HL-60 (cell line): ENCODE data around the gene RTF2.

Source experiments
- DNase-seq, 2 experiments: peaks; one replicate each; pipeline ENCODE4 v3.0.0-alpha.2; 2010 to 2020; ENCODE audit warnings: low read depth in 1 of 2, low spot score in 1 of 2
- H3K27ac ChIP-seq: fragments of 250-450 bp; sonication (Bioruptor Pico); replicated peaks from 2 replicates; pipeline ENCODE4 v1.5.1; 2020; ENCODE audit warnings: mild to moderate bottlenecking, moderate library complexity
- H3K27me3 ChIP-seq: fragments of 250-450 bp; sonication (Bioruptor Pico); 2 replicates; pipeline ENCODE4 v1.5.1; 2021; ENCODE audit warnings: mild to moderate bottlenecking, moderate library complexity; ENCODE audit not compliant: insufficient read depth, poor library complexity, severe bottlenecking
- H3K4me3 ChIP-seq: replicated peaks from 2 replicates; pipeline ENCODE4 v1.5.1; 2011; ENCODE audit warnings: mild to moderate bottlenecking, control low read depth, low read length; ENCODE audit not compliant: insufficient read depth
- CTCF ChIP-seq: IDR thresholded peaks from one replicate; pipeline ENCODE4 v1.5.1; 2011; ENCODE audit warnings: low read length, control low read depth, inconsistent platforms; ENCODE audit not compliant: insufficient read depth
- GABPA ChIP-seq: IDR thresholded peaks from 2 replicates; pipeline ENCODE4 v1.6.1; 2012; ENCODE audit warnings: low read depth
- POLR2AphosphoS5 ChIP-seq: IDR thresholded peaks from 2 replicates; pipeline ENCODE4 v1.6.1; 2012; ENCODE audit warnings: low read depth
- REST ChIP-seq: IDR thresholded peaks from 2 replicates; pipeline ENCODE4 v1.6.1; 2012; ENCODE audit warnings: low read depth; ENCODE audit not compliant: insufficient replicate concordance
- SPI1 ChIP-seq: IDR thresholded peaks from 2 replicates; pipeline ENCODE4 v1.6.1; 2012; ENCODE audit warnings: low read depth, mild to moderate bottlenecking, borderline replicate concordance

The RTF2 gene

GRCh38 chr20:56422076-56422823 is 46.2 kb upstream of the RTF2 start:
- H3K4me3 ChIP-seq, result no peak overlapping the region
- peak in 1 of 2 experiments; percentile 45 for DNase-seq
- TF ChIP-seq GABPA (no peak), SPI1 (peak; percentile 15; the same call in 1 of the 2 replicates)
- peak overlapping the region; percentile 34 for H3K27ac ChIP-seq
- H3K27me3 ChIP-seq, result no peaks in the 10 kb centered on the region

DNA sequence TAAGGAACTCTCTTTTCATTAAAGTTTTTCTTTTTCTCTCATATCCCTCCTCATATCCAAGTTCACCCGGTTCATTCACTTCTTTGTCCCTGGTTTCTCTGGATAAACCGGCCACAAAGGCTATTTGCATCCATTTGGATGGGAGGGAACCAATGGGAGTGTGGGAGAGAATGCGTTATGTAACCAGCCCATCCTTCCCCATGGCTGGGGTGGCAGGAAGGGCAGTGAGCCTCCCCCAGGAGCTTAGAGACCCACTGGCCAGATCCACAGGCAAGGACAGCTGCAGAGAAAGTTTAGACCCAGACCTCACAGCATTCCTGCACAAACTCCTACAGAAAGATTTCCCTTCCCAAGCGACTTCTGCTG is 45.6 kb upstream of the RTF2 start:
- DNase-seq, result no peak
- Histone ChIP-seq H3K27me3 (no peaks in the 10 kb centered on the region), H3K4me3 (no peak overlapping the region), H3K27ac (peak overlapping the region; percentile 34)
- TF ChIP-seq POLR2AphosphoS5 (no peak), SPI1 (no peak), GABPA (no peak), REST (no peak), CTCF (no peak)

DNA sequence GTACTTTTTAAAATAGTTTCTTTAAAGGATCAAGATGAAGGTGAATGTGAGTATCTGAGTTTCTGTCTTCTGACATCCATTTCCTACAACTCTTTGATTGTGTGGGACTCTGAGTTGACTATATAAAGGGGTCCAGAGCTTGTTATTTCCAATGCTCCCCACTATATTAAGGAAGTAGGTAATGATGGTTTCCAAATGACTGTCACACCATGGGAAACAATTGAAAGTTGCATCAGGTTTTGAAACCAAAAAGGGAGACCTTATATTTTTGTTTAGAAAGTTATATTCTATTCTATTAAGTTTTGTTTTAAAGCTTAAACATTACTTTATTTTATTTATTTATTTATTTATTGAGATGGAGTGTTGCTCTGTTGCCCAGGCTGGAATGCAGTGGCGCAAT is 45.2 kb upstream of the RTF2 start:
- H3K4me3 ChIP-seq, result no peak overlapping the region
- peak overlapping the region; percentile 34 for H3K27ac ChIP-seq
- no peak for DNase-seq
- no peak for TF ChIP-seq REST
- TF ChIP-seq CTCF, result no peak
- TF ChIP-seq GABPA, result no peak
- no peak for TF ChIP-seq POLR2AphosphoS5
- no peak for TF ChIP-seq SPI1
- no peaks in the 10 kb centered on the region for H3K27me3 ChIP-seq

DNA sequence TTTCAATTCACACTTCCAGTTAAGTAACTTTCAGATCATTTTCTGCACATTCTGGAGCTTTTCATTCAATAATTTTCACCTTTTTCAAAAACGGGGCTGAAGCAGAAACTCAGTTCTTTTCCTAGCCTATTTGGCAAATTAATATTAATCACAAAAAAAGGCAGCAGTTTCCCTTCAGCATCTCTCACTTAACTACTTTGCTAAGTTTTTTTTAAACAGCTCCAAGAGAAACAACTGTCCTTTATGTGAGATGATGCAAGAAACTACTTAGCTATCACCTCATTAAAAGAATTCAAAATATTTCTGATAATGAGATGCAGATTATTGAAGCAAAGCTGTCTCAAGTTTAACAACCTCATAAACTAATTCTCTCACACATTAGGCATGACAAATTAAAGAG is 44.5 kb upstream of the RTF2 start:
- no peak for DNase-seq
- no peak for TF ChIP-seq POLR2AphosphoS5
- TF ChIP-seq SPI1, result no peak
- TF ChIP-seq GABPA, result no peak
- TF ChIP-seq REST, result no peak
- TF ChIP-seq CTCF, result no peak
- no peak overlapping the region for H3K4me3 ChIP-seq
- no peaks in the 10 kb centered on the region for H3K27me3 ChIP-seq
- no peak overlapping the region for H3K27ac ChIP-seq
